HepG2 (cell line): ENCODE data around the gene PRKACA. TPM values are rescaled to one million over a fixed set of nuclear protein-coding genes. Genes with fewer than 3 reads are reported as not detected.

ENCODE experiments used
- BCLAF1 ChIP-seq: fragments of 450-650 bp; IDR thresholded peaks from 2 replicates; pipeline ENCODE4 v1.6.1; 2017; ENCODE audit warnings: mild to moderate bottlenecking
- FOSL2 ChIP-seq: sonication (generic); formaldehyde crosslinking; IDR thresholded peaks from 2 replicates; pipeline ENCODE4 v1.4.0; 2020; ENCODE audit warnings: missing genetic modification reagents
- KDM2A ChIP-seq: sonication (generic); formaldehyde crosslinking; IDR thresholded peaks from 2 replicates; pipeline ENCODE4 v1.4.0; 2020; ENCODE audit warnings: low read depth, missing genetic modification reagents, borderline replicate concordance
- NR2F6 ChIP-seq, 2 experiments: IDR thresholded peaks; 2 replicates each; pipeline ENCODE4 v1.6.1; 2016; ENCODE audit warnings: antibody characterized with exemption in 1 of 2, mild to moderate bottlenecking in 1 of 2
- SAP130 ChIP-seq: IDR thresholded peaks from 2 replicates; pipeline ENCODE4 v1.6.1; 2016; ENCODE audit warnings: low read depth
- THAP11 ChIP-seq: IDR thresholded peaks from 2 replicates; pipeline ENCODE4 v1.6.1; 2016; ENCODE audit warnings: missing biosample characterization, missing genetic modification reagents
- YEATS2 ChIP-seq: sonication (generic); formaldehyde crosslinking; IDR thresholded peaks from 2 replicates; pipeline ENCODE4 v1.4.0; 2020; ENCODE audit warnings: missing genetic modification reagents, borderline replicate concordance
- ZBTB40 ChIP-seq, 2 experiments: fragments of 450-650 bp in 1 of 2; sonication (generic) in 1 of 2; formaldehyde crosslinking in 1 of 2; IDR thresholded peaks; 2 replicates each; pipeline versions ENCODE4 v1.6.1 to v1.8.0; 2016 to 2022; ENCODE audit warnings: antibody characterized with exemption in 1 of 2, mild to moderate bottlenecking in 1 of 2, missing genetic modification reagents in 1 of 2
- ZFY ChIP-seq: sonication (generic); formaldehyde crosslinking; IDR thresholded peaks from 2 replicates; pipeline ENCODE4 v1.4.0; 2020; ENCODE audit warnings: missing genetic modification reagents
- ZNF605 ChIP-seq: sonication (generic); formaldehyde crosslinking; IDR thresholded peaks from 2 replicates; pipeline ENCODE4 v1.8.0; 2022; ENCODE audit warnings: mild to moderate bottlenecking, missing genetic modification reagents
- polyA plus RNA-seq, 8 experiments: library from polyadenylated mRNA; depleted of rRNA in 3 of 8; stranded (reverse) in 7 of 8; unstranded in 1 of 8; fragments of >200 nt; fragmentation: Illumina TruSeq in 4 of 8; extraction: Trizol in 4 of 8; gene quantifications; 2 replicates each; pipeline versions ENCODE4 v1.2.1 to v1.2.3, GENCODE V29; 2011 to 2016; ENCODE audit warnings: low read depth in 4 of 8, missing spikeins in 1 of 8, mixed read lengths in 1 of 8; ENCODE audit not compliant: insufficient read depth in 1 of 8
- total RNA-seq, 5 experiments: library from RNA; depleted of rRNA; stranded (reverse); fragments of >200 nt; fragmentation: Illumina TruSeq; extraction: Trizol; gene quantifications; 2 replicates each; pipeline ENCODE4 v1.2.3, GENCODE V29; 2016; ENCODE audit warnings: low read depth in 1 of 5
- TF ChIP-seq, protein P1 (sequence below): sonication (generic); formaldehyde crosslinking; IDR thresholded peaks from 2 replicates; pipeline ENCODE4 v1.9.0; 2022; ENCODE audit warnings: missing genetic modification reagents, mild to moderate bottlenecking, borderline replicate concordance

PRKACA gene
- total and polyA plus RNA-seq, 2 of the 13 experiments (the other 11 are each of a cell fraction or from before 2014, with no cell fraction given), result 11.0 to 18.2 TPM

DNA sequence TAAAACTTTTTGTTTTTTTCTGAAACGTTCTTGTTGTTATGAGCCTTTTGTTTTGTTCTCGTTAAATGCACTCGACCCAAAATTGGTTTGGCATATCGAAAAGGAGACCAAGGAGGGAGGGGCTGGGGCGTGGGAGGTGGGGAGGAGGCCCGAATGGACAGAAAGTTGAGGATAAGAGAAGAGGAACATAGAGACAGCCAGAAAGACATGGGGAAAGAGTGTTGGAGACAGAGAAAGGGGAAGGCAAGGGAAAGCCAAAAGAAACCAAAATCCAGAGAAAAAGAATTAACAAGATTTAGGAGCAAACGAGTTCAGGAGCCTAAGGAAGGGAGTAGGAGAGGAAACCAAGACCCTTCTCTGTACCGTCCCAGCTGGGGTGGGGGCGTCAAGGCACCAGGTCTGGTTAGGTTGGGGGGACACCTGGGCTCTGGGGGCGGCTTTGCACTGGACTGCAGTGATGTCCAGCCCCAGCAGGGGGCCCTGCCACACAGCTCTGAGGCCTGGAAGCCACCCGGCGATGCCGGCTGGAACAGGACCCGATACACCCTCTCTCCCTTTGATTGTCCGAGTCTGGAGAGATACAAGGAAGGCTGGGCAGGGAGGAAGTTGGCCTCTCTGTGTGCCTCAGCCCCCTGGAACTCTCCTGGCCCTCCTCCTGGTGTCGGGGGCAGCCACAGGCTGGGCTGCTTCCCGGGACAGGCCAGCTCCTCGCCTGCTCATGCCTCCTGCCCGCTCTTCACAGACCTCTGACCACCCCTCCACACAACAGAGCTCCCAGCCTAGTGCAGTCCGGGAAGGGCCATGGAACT lies 30.4 kb upstream of the PRKACA start (continued):
- peak; percentile 34; the same call in 1 of the 2 replicates for TF ChIP-seq YEATS2 (CRISPR knock-in tag)
- peak; percentile 59 for TF ChIP-seq KDM2A (CRISPR knock-in tag)
- peak; percentile 59; the same call in 1 of the 2 replicates for TF ChIP-seq ZNF605
- no peak for TF ChIP-seq ZBTB40 (IDR thresholded peaks at IDR 0.05)
- TF ChIP-seq ZBTB40 (CRISPR knock-in tag; IDR thresholded peaks at IDR 0.05), result no peak
- TF ChIP-seq, protein P1, sequence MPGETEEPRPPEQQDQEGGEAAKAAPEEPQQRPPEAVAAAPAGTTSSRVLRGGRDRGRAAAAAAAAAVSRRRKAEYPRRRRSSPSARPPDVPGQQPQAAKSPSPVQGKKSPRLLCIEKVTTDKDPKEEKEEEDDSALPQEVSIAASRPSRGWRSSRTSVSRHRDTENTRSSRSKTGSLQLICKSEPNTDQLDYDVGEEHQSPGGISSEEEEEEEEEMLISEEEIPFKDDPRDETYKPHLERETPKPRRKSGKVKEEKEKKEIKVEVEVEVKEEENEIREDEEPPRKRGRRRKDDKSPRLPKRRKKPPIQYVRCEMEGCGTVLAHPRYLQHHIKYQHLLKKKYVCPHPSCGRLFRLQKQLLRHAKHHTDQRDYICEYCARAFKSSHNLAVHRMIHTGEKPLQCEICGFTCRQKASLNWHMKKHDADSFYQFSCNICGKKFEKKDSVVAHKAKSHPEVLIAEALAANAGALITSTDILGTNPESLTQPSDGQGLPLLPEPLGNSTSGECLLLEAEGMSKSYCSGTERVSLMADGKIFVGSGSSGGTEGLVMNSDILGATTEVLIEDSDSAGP (CRISPR knock-in tag), result peak; percentile 39; the same call in 1 of the 2 replicates
- TF ChIP-seq BCLAF1, result no peak
- peak; percentile 21; the same call in 1 of the 2 replicates for TF ChIP-seq ZFY
- TF ChIP-seq SAP130 (CRISPR knock-in tag), result peak; percentile 26; the same call in 1 of the 2 replicates
- 0 out of 2 replicates have a peak, but pooled peaks have one; percentile 33 for TF ChIP-seq THAP11 (CRISPR knock-in tag)
- 0 out of 2 replicates have a peak, but pooled peaks have one; percentile 11 for TF ChIP-seq FOSL2 (CRISPR knock-in tag)
- TF ChIP-seq NR2F6 (IDR thresholded peaks at IDR 0.05), result no peak
- TF ChIP-seq NR2F6 (CRISPR knock-in tag; IDR thresholded peaks at IDR 0.05), result no peak
